Activated T-cell treated with anti-CD3 and anti-CD28 coated beads, Interleukin-2, amount 50 U/mL, for 1 hour (primary cell): ENCODE data around the gene TPM4.
"Not testable (repeated sequence)": the region's sequence is repeated elsewhere in the genome, so short reads cannot be mapped to it uniquely, and the experiment has no call there.

Experiments
- DNase-seq: peaks from one replicate; pipeline ENCODE4 v3.0.0-alpha.2; 2020

Gene TPM4

DNA sequence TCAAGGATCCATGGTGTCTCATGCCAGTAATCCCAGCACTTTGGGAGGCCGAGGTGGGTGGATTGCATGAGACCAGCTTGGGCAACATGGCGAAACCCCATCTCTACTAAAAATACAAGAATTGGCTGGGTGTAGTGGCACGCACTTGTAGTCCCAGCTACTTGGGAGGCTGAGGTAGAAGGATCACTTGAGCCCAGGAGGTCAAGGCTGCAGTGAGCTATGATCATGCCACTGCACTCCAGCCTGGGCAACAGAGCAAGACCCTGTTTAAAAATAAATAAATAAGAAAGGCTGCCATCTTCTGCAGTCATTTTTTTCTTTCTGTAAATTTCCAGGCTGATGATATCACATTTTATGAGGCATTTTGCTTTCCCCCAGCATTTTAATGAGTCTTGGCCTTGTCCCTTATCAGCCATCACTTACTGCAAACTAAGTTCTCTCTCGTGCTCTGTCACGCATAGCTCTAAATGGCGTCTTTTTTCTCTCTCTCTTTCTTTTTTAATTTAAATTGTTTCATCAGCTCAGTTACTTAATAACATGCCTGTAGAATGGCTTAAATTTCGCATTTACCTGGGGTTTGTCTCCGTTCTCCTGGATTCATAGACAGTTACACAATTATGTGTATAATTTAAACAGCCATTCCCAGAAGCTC lies 23.1 kb downstream of the TPM4 start:
- not testable (repeated sequence) for DNase-seq

DNA sequence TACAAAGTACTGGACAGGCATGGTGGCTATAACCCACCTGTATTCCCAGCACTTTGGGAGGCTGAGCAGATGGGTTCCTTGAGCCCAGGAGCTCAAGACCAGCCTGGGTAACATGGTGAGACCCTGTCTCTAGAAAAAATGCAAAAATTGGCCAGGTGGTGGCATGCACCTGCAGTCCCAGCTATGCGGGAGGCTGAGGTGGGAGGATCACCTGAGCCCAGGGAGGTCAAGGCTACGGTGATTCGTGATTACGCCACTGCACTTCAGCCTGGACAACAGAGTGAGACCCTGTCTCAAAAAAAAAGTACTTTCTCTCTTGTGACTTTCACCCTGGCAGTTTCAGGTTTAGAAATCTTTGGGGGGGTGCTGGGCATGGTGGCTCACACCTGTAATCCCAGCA lies 24.2 kb downstream of the TPM4 start:
- DNase-seq = no peak

- no peak for DNase-seq
Observed at GRCh38 chr19:16104722-16105121, 28.4 kb downstream of the TPM4 start.

DNA sequence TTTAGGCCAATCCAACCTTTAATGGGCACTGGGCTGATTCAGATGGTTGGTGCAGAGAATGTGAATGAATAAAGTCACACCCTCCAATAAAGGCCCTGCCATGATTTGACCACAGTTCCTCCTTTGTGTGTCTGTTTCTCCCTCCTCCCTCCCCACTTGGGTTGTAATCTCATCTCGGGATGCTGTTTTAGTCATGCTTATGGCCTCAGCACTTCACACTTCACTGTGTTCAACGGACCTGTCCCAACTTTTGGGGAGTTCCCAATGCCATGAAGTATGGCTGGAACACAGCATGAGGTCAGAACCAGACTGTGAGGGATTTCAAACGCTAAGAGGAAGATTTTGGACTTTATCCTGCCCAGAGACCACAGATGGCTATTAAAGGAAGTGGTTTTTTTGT lies 29.8 kb downstream of the TPM4 start:
- no peak for DNase-seq

- DNase-seq = peak; percentile 100
Observed at GRCh38 chr19:16111160-16111908, 35.0 kb downstream of the TPM4 start, which contains the start of gene RAB8A. TSS of gene RAB8A (plus strand) at chr19:16111889. CDS start at chr19:16111902, 13 bp downstream.

- DNase-seq = no peak
Observed at GRCh38 chr19:16111909-16112752, 35.8 kb downstream of the TPM4 start.

- DNase-seq = no peak
Observed at GRCh38 chr19:16112778-16113177, 36.5 kb downstream of the TPM4 start.

DNA sequence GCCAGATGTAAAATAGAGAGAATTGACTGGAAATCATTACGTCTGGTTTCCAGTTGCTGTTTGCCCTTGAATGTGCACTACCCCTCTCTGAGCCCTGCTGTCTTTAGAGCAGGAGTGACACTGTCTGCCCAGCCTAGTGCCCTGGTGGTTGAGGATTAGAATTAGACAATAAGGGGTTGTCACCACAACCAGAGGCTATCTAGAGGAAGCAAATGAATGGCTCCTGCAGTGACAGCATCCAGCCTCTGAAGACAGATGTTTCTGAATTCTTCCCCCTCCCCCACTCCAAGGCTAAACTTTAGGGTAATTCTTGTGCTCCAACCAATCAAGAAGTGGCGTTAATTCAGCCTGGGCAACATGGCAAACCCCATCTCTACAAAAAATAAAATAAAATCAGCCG lies 37.4 kb downstream of the TPM4 start:
- no peak for DNase-seq

- no peak for DNase-seq
Observed at GRCh38 chr19:16115301-16116039, 39.2 kb downstream of the TPM4 start.

DNA sequence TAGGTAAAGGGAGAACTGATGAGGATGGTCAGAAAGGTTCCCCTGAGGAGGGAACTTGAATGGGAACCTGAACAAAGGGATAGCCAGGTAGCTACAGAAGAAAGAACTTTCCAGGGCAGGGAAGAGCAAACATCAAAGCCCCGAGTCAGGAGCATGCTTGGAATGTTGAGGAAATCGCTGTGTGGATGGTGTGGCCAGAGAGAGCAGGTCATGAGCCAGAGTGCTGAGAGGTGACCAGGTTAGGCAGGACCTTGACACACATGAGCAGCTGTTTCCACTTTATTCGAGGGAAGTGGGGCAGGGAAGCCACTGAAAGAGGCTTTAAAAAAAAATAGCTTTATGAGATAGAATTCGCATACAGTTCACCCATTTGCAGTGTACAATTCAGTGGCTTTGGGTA lies 39.8 kb downstream of the TPM4 start:
- DNase-seq = no peak

DNA sequence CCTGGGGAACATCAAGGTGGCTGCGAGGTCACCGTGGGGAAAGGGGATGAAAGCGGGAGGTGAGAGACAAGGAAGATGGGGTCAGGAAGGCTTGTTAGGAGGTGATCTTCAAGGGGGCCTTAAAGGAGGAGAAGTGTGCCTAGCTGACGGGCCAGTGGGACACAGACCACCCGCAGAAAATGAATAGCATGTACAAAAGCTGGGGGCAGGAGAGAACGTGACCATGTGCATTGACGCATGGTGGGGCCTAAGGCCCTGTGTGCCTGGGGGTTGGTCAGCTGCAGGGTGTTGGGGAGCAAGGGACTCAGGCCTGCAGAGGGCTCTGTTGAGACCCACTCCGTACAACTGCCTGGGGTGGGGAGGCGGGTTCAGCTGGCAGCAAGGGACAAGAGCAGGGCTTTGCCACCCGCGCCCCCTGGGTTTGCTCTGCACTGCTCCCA lies 41.3 kb downstream of the TPM4 start:
- DNase-seq = no peak

DNA sequence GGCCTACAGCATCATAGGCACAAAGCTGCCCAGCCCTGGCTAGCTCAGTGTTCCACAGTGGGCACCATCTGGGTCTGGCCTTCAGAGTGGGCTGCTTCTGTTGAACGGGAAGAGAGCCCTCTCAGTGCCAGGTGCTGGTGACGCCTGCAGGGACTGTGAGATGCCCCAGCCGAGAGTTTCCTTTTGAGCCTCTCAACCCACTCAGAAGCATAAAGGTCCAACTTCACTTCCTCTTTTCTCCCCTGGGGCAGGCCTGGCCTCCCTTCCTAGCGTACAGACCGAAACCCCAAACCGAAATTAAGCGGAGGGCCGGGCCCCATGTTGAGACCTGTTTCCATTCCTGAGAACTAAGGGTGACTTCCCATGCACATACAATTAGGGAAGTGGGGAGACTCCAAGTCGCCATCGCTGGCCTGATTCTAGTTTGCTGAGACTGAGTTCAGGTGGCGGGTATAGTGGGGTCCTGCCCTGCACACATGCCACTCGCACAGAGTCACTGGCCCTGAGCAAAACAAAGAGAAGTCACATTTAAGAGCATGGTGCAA lies 42.3 kb downstream of the TPM4 start:
- DNase-seq = no peak

- DNase-seq = not testable (repeated sequence)
Observed at GRCh38 chr19:16119075-16119857, 43.0 kb downstream of the TPM4 start.

DNA sequence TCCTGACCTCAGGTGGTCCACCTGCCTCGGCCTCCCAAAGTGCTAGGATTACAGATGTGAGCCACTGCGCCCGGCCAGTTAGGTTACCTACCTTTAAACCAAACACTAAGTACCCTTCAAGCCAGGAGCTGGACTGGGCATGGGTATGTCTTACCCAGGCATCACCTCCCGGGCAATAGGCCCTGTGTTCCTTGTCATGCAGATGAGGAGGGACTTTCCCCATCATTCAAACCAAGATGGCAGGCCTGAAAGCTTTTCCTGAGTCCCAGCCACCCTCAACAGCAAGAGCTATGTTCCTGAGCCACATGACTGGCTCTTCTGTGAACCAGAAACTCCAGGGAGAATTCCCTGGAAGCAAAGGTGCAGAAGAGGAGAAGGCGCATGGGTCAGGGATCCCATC lies 44.8 kb downstream of the TPM4 start:
- DNase-seq = no peak

DNA sequence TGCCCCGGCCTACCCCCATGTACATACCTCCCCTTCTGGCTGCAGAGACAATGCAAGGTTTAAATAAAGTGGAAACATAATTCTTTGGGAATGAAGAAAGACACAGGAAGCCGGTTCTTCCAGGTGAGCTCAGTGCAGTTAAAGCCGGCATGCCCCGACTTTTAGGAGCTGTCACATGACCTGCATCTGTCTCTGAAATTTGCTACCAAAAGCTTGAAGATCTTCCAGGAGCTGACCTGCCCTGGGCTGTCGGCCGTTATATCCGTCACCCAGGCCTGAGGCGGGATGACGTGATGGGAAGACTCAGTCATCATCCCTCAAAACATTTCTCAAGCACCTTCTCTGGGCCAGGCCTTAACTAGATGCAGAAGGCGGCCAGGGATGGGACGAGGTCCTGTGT lies 45.7 kb downstream of the TPM4 start:
- DNase-seq = no peak

DNA sequence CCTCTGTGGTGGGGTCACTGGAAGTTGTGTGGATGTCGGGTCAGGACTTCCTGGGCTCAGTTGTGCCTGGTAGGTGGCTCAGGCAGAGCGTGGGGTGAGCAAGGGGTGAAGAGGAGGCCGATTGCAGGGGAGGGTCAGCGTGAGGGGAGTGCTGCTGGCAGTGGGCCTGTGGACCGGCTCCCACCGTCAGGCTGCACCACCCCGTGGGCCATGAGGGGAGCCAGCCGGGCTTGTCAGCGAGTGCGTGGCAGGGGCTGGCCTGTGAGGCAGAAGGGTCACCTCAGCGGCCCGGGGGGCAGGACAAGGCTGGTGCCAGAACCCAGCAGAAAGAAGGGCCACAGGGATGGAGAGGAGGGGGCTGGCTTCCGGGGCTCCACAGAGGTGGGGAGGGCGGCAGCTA lies 48.7 kb downstream of the TPM4 start:
- no peak for DNase-seq

DNA sequence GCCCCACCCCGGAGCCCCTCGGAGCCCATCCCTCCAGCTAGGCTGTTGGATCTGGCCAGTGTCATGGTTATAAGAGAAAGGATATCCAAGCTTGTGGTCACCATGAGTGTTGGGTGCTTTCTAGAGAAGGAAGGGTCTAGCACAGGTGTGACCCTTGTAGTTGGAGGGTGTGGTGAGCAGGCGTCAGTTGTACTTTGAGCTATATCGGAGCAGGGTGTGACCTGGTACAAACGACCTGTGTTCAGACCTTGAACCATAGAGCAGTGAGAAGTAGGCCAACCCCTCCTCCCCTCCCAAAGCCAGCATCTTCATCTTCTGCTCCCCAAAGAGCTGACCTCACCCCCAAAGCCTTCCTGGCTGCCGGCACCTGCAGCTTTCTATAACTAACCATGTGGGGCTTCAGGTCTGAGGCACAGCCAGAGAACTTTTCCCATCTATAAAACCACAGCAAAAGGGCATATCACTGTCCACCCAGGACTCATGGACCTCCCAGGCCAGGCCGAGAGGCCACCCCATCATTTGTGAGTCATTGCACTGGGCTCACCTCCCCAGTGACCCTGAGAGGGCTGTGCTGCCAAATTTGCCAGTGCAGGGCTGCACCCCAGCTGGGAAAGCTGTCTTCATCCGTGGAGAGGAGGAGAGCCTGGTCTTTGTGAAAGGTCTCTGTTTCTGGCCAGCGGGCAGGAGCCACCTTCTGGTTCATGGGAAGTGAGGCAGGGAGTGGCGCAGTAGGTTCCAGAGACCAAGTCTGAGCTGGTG lies 49.6 kb downstream of the TPM4 start:
- no peak for DNase-seq

GRCh38 chr19:16127080-16127479 lies 50.8 kb downstream of the TPM4 start:
- no peak for DNase-seq

- no peak for DNase-seq
Observed at GRCh38 chr19:16127776-16128371, 51.6 kb downstream of the TPM4 start.

DNA sequence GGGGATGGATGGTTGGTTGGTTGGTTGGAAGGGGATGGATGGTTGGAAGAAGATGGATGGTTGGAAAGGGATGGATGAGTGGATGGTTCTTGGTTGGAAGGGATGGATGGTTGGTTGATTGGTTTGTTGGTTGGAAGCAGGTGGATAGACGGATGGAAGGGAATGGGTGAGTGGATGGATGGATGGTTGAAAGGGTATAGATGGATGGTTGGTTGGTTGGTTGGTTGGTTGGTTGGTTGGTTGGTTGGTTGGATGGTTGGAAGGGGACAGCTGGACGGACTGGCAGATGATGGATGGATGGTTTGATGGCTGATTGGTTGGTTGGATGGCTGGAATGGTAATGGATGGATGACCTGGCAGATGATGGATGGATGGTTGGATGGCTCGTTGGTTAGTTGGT lies 55.4 kb downstream of the TPM4 start:
- DNase-seq = no peak

DNA sequence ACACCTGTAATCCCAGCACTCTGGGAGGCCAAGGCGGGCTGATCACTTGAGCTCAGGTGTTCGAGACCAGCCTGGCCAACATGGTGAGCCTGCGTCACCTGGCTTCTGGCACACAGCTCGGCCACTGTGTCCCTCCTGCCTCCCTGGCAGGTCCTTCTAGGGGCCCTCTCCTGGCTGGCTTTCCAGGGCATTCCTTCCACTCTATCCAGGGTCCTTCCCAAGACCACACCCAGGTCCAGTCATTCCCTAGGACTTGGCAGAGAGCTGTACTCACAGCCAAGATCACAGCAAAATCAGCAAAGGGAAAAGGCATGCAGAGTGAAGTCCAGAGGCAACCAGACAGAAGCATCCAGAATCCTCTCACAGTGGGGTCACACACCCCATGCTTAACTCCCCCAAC lies 57.5 kb downstream of the TPM4 start:
- DNase-seq = no peak
